ENCODE measurements around the gene IGHMBP2.

Gene IGHMBP2

DNA sequence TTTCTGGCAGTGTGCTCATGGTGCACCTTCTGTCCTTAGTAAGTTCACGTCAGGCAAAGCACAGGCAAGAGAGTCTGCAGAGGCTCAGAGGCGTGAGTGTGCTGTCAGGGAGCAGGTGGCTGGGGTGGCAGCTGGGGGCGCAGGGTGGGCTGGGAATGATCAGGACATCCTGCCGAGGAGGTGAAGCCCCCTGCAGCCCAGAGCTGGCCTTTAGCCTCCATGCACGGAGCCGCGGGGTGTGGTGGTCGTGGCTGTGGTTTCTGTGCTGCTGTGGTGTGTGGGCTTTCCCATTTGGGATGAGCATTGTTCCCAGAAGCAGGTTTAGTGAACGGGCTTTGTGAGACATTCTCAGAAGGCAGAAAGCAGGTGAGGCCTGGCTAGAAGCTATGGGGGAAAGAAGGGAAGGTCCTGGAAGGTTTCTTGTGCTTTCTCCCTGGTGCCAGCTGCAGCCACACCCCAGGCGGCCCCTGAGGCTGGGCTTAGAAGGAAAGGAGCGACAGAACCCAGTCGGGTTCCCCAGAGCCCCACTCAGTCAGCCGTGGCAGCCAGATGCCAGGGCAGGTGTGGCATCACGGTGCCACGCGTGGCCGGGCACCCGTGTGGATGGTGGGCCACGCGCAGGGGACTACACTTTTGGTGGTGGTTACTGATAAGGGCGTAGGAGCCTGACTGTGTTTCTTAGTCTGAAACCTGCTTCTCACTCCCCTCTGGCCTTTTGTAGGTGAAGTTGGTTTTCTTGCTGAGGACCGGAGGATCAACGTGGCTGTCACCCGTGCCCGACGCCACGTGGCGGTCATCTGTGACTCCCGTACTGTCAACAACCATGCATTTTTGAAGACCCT is 32.0 kb downstream of the IGHMBP2 start:
- DNase-seq (ENCODE audit: low read depth): no peak
- no peak overlapping the region for H3K4me3 ChIP-seq (ENCODE audit: low read depth, low read length)
- no peak for TF ChIP-seq CTCF (IDR thresholded peaks at IDR 0.05; ENCODE audit: insufficient read depth, low read depth, low read length, missing control alignments)

DNA sequence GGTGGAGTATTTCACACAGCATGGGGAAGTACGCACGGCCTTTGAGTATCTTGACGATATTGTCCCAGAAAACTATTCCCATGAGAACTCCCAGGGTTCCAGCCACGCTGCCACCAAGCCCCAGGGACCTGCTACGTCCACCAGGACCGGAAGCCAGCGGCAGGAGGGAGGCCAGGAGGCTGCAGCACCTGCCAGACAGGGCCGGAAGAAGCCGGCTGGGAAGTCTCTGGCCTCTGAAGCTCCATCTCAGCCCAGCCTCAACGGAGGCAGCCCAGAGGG is 32.6 kb downstream of the IGHMBP2 start:
- TF ChIP-seq CTCF (IDR thresholded peaks at IDR 0.05; ENCODE audit: insufficient read depth, low read depth, low read length, missing control alignments): no peak
- no peak overlapping the region for H3K4me3 ChIP-seq (ENCODE audit: low read depth, low read length)
- no peak for DNase-seq (ENCODE audit: low read depth)

GRCh38 chr11:68936676-68937620 is 33.3 kb downstream of the IGHMBP2 start:
- TF ChIP-seq CTCF (IDR thresholded peaks at IDR 0.05; ENCODE audit: insufficient read depth, low read depth, low read length, missing control alignments): no peak
- no peak for DNase-seq (ENCODE audit: low read depth)

GRCh38 chr11:68938088-68938487 is 34.4 kb downstream of the IGHMBP2 start:
- DNase-seq (ENCODE audit: low read depth): no peak
- H3K4me3 ChIP-seq (ENCODE audit: low read depth, low read length): no peak overlapping the region
- TF ChIP-seq CTCF (IDR thresholded peaks at IDR 0.05; ENCODE audit: insufficient read depth, low read depth, low read length, missing control alignments): no peak

More at GRCh38 chr11:68936676-68937620, 33.3 kb downstream of the IGHMBP2 start:
- H3K4me3 ChIP-seq (ENCODE audit: low read depth, low read length): no peak overlapping the region

- DNase-seq (ENCODE audit: low read depth): no peak
- TF ChIP-seq CTCF (IDR thresholded peaks at IDR 0.05; ENCODE audit: insufficient read depth, low read depth, low read length, missing control alignments): no peak
- no peak overlapping the region for H3K4me3 ChIP-seq (ENCODE audit: low read depth, low read length)
These were observed 35.3 kb downstream of the IGHMBP2 start for GRCh38 chr11:68938816-68939582.
